Measurements from ENCODE around the gene TACR3.
"Not testable (repeated sequence)": the region's sequence is repeated elsewhere in the genome, so short reads cannot be mapped to it uniquely, and the experiment has no call there.

The TACR3 gene, protein sequence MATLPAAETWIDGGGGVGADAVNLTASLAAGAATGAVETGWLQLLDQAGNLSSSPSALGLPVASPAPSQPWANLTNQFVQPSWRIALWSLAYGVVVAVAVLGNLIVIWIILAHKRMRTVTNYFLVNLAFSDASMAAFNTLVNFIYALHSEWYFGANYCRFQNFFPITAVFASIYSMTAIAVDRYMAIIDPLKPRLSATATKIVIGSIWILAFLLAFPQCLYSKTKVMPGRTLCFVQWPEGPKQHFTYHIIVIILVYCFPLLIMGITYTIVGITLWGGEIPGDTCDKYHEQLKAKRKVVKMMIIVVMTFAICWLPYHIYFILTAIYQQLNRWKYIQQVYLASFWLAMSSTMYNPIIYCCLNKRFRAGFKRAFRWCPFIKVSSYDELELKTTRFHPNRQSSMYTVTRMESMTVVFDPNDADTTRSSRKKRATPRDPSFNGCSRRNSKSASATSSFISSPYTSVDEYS

DNA sequence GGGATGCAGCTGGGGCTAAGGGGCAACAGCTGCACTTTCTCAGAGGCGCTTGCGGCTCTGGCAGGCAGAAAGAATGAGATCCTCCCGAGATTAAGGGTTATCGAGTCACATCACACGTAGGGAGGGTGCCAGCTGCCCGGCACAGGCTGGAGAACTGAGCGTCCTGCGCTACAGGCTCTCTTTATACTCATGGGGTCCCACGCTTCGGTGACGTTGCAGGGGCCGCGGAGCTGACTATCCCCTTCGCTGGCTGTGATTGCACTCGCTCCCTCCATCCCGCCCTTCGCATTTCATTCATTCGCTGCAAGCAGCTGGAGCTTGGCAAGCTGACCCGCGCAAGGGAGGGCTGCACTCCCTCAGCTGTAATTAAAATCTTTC is at the start of gene TACR3:
TACR3 (minus strand) TSS at position 156 of the 378 bp plus-strand sequence. CDS start 310 bp downstream, outside the sequence.
- H3K4me3 ChIP-seq (ENCODE audit: low read depth, low read length) = peak within 1 kb of the TSS; percentile 72

DNA sequence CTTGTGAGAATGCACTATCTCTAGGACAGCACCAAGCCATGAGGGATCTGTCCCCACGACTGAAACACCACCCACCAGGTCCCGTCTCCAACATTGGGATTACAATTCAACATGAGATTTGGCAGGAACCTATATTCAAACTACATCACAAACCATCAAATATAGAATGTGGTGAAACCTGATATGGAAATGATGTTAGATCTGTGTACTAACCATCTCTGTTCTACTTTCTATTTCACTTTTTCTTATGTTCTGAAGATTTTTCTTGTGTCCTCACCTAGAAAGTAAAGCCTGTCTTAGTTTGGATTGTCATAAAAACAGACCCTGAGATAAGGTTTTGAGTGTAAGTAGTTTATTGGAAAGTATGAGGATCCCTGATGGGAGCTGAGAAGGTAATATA is 37.8 kb upstream of the TACR3 start:
- no peak overlapping the region for H3K4me3 ChIP-seq (ENCODE audit: low read depth, low read length)

DNA sequence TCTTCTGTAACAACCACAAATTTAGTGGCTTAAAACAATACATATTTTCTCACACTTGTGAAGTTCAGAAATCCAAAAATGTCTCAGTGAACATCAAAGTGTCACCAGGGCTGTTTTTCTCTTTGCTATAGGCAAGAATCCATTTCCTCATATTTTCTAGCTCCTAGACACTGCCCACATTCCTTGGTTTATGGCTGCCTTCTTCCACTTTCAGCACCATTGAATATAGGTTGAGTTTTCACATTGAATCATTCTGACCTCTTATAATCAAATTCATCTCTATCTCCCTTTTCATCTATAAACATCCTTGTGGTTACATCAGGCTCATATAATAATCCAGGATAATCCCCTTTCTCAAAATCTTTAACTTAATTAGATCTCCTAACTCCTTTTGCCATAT is 37.0 kb upstream of the TACR3 start:
- H3K4me3 ChIP-seq (ENCODE audit: low read depth, low read length) = no peak overlapping the region

DNA sequence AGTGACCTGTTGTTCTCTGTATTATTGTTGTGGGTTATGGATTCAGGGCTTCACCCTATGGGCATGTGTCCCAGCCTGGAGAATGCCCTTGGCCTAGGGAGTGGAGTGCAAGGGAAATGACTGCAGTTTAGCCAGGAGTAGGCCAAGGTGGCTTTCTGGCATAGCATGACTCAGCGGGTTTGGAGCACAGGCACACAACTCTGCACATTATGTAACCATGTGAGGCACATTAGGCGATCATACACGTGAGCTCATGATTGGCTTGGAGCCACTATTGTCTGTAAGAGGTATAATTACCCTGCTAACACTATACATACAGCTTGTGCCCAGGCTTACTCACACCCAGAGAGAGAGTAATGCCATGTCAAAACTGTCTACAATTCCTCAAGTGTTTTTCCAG is 35.1 kb upstream of the TACR3 start:
- H3K4me3 ChIP-seq (ENCODE audit: low read depth, low read length) = no peak overlapping the region

DNA sequence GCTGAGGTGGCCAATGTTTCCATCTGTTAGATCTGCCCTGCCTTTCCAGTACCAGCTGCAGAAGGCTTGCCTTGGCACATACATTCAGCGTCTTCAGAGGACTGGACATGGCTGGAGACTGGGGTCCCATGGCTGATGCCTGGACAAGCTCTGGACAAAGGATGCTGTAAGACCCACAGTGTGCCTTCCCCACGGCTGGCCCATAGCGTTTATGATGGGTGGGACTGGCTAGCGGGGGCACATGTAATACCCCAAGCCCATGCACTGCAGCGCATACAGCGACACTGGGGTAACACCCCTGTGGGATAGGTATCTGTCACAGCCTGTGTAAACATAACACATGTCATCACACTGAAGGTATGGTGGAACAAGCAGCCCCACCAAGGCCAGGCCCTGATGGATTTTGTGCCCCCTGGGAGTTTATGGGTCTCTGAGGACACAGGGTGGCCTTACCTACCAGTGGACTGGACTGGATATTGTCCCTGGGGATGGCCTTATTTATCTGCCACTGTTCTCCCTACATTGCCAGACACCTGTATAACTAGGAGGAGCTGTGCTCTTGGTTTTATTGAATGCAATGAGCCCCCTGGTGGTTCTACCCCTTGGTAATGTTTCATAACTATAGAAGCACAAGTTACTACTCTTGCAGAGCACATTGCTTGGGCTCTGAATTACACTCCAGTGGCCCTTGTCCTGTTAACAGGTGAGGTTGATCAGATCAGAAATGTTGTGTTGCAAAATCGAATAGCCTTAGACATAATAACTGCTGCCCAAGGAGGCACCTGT is 34.3 kb upstream of the TACR3 start:
- H3K4me3 ChIP-seq (ENCODE audit: low read depth, low read length) = no peak overlapping the region

DNA sequence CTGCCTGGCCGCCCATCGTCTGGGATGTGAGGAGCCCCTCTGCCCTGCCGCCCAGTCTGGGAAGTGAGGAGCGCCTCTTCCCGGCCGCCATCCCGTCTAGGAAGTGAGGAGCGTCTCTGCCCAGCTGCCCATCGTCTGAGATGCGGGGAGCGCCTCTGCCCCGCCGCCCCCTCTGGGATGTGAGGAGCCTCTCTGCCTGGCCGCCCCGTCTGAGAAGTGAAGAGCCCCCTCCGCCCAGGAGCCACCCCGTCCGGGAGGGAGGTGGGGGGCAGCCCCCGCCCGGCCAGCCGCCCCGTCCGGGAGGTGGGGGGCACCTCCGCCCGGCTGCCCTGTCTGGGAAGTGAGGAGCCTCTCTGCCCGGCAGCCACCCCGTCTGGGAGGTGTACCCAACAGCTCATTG is 3.4 kb upstream of the TACR3 start:
- not testable (repeated sequence) for H3K4me3 ChIP-seq (ENCODE audit: low read depth, low read length)

DNA sequence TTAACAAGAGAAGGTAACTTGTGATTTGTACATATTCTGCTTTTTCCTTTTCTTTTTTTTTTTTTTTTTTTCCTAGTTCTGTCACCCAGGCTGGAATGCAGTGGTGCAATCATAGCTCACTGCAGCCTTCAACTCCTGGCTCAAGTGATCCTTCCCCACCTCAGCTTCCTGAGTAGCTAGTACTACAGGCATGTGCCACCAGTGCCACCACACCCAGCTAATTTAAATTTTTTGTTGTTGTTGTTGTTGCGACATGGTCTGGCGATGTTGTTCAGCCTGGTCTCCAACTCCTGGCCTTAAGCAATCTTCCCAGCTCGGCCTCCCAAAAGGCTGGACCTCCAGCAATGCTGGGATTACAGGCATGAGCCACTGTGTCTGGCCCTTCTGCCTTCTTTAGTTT is 1.5 kb upstream of the TACR3 start:
- no peak overlapping the region for H3K4me3 ChIP-seq (ENCODE audit: low read depth, low read length)

DNA sequence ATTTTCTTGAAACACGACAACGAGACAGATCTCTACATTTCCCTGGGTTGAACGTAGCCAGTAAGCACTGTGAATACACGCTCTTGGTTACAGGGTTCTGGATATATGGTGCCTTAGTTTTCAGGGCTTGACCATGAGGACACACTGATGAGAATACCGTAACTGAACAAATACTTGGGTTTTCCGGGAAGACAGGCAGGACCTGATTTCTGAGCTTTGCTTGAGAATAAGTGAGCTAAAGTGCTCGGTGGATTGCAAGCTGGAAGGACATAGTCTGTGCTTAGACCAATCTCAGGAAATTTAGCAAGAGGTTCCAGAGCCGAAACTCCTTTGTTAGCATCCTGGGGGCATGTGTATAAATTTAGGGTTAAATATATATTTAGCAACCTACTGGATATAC is 876 bp upstream of the TACR3 start:
- H3K4me3 ChIP-seq (ENCODE audit: low read depth, low read length) = no peak overlapping the region

DNA sequence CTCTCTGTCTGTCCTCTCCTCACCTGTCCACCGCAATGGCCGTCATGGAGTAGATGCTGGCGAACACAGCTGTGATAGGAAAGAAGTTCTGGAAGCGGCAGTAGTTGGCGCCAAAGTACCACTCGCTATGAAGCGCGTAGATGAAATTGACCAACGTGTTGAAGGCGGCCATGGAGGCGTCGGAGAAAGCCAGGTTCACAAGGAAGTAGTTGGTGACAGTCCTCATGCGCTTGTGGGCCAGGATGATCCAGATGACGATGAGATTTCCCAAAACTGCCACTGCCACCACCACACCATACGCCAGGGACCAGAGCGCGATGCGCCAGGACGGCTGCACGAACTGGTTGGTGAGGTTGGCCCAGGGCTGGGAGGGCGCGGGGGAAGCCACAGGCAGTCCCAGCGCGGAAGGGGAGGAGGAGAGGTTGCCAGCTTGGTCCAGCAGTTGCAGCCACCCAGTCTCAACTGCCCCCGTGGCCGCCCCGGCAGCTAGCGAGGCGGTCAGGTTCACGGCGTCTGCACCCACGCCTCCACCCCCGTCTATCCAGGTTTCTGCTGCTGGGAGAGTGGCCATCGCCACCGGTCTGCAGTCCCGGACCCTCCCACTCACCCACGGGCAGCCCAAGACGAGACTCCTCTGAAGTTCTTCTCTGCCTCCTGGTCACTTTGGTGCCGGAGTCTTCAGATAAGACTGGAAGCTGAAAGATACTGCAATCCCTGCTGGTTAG is 518 bp downstream of the TACR3 start:
- peak overlapping the region; percentile 72 for H3K4me3 ChIP-seq (ENCODE audit: low read depth, low read length)

DNA sequence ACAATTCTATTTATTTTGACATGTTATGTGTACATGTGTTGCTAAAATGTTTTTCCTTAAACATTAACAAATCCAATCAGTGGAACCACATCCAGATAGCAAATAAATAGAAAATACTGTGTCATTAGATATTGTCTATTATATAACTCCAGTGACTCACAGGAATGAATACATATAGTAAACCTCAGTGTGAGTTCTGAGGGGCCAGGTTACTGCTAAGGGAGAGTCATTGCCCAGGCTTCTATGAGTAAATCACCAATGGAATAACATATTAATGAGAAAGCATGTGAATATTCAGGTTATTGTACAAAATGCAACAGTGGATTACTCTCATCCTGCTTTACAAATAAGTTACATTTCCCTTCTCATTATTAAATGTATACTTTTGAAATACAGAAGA is 27.2 kb downstream of the TACR3 start:
- no peak overlapping the region for H3K4me3 ChIP-seq (ENCODE audit: low read depth, low read length)

DNA sequence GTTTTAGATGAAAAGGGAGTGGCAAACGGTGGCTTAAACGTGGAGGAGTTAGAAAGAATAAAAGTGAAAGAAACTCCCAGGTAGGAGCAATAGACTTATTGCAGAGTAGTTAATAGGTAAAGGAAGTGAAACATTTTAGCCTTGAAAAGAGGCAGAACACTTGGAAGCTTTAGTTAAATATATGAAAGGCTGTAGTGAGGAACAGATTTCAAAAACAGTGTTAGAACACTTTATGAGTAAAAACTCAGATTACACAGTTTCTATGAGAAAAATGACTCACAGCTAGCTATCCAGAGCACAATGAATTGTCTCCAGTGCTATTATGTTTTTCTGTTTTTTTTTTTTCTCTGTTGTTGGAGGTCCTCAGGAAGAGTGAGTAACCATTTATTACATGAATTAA is 45.8 kb downstream of the TACR3 start:
- no peak overlapping the region for H3K4me3 ChIP-seq (ENCODE audit: low read depth, low read length)

DNA sequence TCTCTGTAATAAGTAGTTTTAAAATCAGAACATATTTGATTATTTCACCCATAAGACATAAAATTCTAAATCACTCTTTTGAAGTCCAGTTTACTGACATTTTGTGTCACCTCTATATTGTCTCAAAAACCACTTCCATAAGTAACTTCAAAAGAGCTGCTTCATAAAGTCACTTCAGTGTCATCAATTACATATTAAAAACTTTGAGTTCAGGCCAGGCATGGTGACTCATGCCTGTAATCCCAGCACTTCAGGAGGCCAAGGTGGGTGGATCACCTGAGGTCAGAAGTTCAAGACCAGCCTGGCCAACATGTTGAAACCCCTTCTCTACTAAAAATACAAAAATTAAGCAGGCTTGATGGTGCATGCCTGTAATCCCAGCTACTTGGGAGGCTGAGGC is 53.0 kb downstream of the TACR3 start:
- H3K4me3 ChIP-seq (ENCODE audit: low read depth, low read length) = not testable (repeated sequence)

DNA sequence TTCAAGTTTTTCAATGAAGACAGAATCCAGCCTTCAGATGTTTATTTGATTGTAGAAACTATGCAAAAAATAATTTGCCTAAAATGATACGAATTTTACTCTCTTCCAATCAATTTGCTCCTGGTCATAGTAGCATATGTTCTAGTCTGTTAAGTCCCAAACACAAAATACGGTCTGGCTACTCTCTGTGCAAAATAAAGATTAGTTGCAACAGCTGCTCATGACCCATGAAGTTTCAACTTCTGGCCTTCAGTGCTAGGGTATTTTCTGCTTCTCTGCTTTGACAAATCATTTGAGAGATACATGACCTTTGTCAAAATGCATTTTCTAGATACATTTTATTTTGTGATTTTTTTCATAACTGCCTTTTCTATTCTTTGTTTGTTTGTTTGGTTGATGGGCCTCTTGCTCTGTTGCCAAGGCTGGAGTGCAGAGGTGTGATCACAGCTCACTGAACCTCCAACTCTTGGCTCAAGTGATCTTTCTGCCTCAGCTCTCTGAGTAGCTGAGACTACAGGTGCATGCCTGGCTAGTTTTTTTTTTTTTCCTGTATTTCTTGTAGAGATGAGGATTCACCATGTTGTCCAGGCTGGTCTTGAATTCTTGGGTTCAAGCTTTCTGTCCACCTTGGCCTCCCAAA is 55.2 kb downstream of the TACR3 start:
- H3K4me3 ChIP-seq (ENCODE audit: low read depth, low read length) = no peak overlapping the region

DNA sequence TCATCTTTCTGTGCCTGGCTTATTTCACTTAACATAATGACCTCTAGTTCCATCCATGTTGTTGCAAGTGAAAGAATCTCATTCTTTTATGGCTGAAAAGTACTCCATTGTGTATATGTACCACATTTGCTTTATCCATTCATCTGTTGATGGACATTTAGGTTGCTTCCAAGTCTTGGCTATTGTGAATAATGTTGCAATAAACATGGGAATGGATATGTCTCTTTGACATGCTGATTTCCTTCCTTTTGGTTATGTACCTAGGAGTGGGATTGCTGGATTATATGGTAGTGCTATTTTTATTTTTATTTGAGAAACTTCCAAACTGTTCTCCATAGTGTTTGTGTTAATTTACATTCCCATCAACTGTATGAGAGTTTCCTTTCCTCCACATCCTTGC is 71.2 kb downstream of the TACR3 start:
- no peak overlapping the region for H3K4me3 ChIP-seq (ENCODE audit: low read depth, low read length)

DNA sequence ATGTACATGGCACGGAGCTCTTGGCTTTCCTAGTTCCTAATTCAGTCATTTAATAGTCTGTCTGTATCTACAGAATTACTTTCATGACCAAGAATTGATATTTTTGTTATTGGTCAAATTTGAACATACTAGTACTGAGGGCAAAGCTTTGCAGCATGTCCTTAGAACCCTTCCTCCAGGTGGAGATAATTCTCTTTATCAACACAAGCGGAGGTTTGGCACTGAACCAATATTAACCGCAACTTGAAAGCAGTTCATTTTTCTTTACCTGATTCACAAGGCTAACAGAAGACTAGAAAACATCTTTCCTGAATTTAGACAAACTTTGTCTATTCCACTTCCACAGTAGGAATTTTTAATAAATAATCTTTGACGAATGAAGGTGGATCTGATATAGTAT is 73.8 kb downstream of the TACR3 start:
- no peak overlapping the region for H3K4me3 ChIP-seq (ENCODE audit: low read depth, low read length)

DNA sequence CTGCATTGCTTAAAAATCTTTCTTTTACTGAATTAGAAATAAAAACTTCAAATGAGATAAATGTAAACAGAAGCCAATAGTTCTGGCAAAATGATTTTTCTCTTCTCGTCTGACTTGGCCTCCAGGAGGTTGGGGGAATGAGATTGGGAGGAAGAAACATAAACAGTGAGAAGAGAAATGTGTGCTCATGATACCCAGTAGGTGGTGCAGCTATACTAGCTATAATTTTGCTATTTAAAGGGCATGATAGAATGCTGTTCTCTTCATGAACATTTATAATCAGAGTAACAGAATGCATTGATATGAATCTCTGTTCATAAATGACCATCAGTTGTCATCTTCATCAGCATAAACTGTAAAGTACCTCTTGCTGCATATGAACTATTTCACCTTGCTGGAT is 85.5 kb downstream of the TACR3 start:
- H3K4me3 ChIP-seq (ENCODE audit: low read depth, low read length) = no peak overlapping the region

DNA sequence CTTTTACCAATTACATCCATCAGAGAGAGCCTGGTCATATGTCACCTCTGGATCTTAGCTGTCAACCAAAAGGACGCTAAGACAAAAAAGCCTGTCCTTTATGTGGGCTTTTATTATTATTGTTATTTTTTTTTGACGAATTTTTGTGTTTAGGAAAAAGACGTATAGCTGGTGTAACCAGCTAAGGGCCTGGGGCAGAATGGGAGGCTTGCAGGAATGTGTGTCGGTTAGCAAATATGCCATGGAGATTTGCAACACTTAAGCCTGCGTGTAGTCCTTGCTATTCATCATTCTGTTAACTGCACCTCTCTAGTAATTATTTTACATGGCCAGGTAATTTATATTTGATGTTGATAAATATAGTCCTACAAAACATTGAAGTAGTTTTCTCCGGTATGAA is 93.5 kb downstream of the TACR3 start:
- no peak overlapping the region for H3K4me3 ChIP-seq (ENCODE audit: low read depth, low read length)

DNA sequence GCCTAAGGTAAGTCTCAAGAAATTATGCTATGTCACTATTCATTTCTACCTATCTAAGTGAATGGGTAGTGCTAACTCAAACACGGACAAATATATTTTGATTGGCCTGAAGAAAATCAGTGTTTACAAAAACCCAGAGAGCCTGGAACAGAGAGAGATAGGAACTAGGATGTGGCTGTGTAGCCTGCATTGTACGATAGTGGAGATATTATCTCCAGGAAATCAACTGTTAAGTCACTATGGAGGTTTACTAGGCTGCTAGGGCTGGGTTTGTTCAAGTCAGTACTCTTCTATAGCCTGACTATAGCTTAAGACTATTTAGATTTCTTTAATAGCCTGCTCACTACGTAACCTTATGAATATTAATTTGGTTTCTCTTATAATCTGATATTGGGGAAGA is 127.9 kb downstream of the TACR3 start:
- H3K4me3 ChIP-seq (ENCODE audit: low read depth, low read length) = no peak overlapping the region

DNA sequence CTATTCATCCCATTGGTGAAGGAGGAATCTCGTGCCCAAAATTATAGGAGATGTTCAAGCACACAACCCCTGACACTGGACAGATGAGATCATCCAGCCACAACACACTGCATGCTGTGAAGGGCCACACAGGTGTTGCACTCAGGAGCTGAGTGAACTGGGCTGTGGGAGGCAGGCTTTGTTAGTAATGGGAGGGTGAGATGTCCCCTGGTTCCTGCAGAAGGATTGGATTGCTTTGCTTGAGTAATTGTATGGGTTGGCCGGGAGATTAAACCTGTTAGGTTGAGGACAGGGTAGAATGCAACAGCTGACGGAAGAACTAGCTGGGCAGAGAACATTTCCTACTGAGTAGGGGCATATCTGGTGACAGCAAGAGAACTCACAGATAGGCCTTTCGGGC is 152.2 kb downstream of the TACR3 start:
- H3K4me3 ChIP-seq (ENCODE audit: low read depth, low read length) = no peak overlapping the region

DNA sequence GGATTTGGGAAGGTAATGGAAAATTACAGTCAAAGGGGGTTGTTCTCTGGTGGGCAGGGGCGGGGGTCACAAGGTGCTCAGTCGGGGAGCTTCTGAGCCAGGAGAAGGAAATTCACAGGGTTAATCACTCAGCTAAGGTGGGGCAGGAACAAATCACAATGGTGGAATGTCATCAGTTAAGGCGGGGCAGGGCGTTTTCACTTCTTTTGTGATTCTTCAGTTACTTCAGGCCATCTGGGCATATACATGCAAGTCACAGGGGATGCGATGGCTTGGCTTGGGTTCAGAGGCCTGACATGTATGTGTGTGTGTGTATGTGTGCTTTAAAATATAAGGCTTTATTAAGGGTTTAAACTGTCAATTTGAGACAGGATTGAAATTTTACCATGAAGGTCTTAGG is 160.6 kb downstream of the TACR3 start:
- H3K4me3 ChIP-seq (ENCODE audit: low read depth, low read length) = not testable (repeated sequence)

All from iPS-11a (cell line).